ENCODE data around the gene CACNA1F.

DNA sequence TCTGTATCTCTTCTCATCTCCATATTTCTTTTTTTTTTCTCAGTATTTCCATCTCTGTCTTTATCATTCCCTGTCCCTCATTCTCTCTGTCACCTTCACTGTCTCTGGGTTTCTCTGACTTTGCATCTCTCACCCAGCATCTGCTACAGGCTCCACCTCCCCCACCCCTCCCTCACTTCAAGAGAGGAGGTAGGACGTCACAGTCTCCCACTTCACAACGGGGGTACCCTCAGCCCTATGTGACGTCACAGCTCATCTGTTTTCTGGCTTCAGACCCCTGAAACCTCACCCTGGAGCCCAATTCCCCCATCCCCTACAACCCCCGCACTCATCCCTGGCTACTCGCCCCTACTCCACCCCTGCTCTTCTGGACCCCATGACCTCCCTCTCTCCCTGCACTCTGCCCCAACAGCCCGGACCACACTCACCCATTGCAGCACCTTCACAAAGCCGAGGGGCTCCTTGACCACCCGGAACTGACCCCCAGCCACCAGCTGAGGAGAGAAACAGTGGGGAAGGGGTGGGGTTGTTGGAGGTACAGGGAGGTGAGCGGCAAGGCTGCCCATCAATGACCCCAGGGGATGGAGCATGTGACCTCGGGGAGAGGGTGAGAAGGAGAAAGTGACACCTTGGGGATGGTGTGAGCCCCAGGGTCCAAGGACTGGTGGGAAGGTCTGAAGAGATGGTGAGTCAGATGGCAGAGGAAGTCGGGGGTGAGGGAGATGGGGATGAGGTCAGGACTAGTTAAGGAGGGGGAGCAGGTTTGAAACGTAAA is 34.4 kb downstream of the CACNA1F start:
- TF ChIP-seq POLR2A (IDR thresholded peaks at IDR 0.05) = no peak
- no peak for TF ChIP-seq EP300 (IDR thresholded peaks at IDR 0.05; ENCODE audit: low read depth)
- TF ChIP-seq POLR2AphosphoS5 (IDR thresholded peaks at IDR 0.05) = no peak
